GM18499 (cell line): ENCODE data around the gene NOL9.
A peak's percentile ranks its signal among the peaks of the same experiment; 100 is the strongest.
"Not testable (repeated sequence)": the region's sequence is repeated elsewhere in the genome, so short reads cannot be mapped to it uniquely, and the experiment has no call there.

Source experiments
- ATAC-seq: cut with Tn5 transposase; IDR thresholded peaks from one replicate; pipeline ENCODE4 v1.9.1; 2021; ENCODE audit warnings: moderate number of reproducible peaks; ENCODE audit not compliant: insufficient read depth, unreplicated experiment

Gene NOL9

GRCh38 chr1:6554031-6554906, at the start of gene NOL9:
Gene NOL9 (minus strand): TSS chr1:6554513. CDS start chr1:6554502, 11 bp downstream.
- ATAC-seq, result peak; percentile 64

- no peak for ATAC-seq
These were observed 49.1 kb upstream of the NOL9 start for GRCh38 chr1:6603238-6603914.

- ATAC-seq, result no peak
These were observed 48.4 kb upstream of the NOL9 start, which contains the start of gene KLHL21 for GRCh38 chr1:6602669-6603237. Gene KLHL21 (minus strand): TSS chr1:6602869. CDS start chr1:6602817, 52 bp downstream.

- ATAC-seq, result no peak
These were observed 47.8 kb upstream of the NOL9 start for GRCh38 chr1:6601923-6602668.

- ATAC-seq, result no peak
These were observed 47.0 kb upstream of the NOL9 start for GRCh38 chr1:6601049-6601922.

- ATAC-seq, result no peak
These were observed 46.2 kb upstream of the NOL9 start for GRCh38 chr1:6600410-6601048.

GRCh38 chr1:6599991-6600390, 45.7 kb upstream of the NOL9 start:
- not testable (repeated sequence) for ATAC-seq

- no peak for ATAC-seq
These were observed 45.0 kb upstream of the NOL9 start for GRCh38 chr1:6599141-6599975.

- ATAC-seq, result no peak
These were observed 43.4 kb upstream of the NOL9 start for GRCh38 chr1:6597777-6598131.

- ATAC-seq, result no peak
These were observed 42.8 kb upstream of the NOL9 start for GRCh38 chr1:6596886-6597776.

- no peak for ATAC-seq
These were observed 42.0 kb upstream of the NOL9 start for GRCh38 chr1:6596351-6596750.

- no peak for ATAC-seq
These were observed 40.8 kb upstream of the NOL9 start for GRCh38 chr1:6594977-6595740.

- no peak for ATAC-seq
These were observed 39.5 kb upstream of the NOL9 start for GRCh38 chr1:6593810-6594209.

- ATAC-seq, result no peak
These were observed 38.7 kb upstream of the NOL9 start for GRCh38 chr1:6592865-6593593.

GRCh38 chr1:6592441-6592840, 38.1 kb upstream of the NOL9 start:
- ATAC-seq, result no peak

GRCh38 chr1:6591644-6592043, 37.3 kb upstream of the NOL9 start:
- no peak for ATAC-seq
